Amniotic stem cell (primary cell): ENCODE results near the gene PCSK6.

Experiments used
- DNase-seq: peaks from one replicate; lab custom pipeline; 2025; lab: John Stamatoyannopoulos, UW

Gene PCSK6

GRCh38 chr15:101522621-101523559 is 33.4 kb upstream of the PCSK6 start:
- DNase-seq, result no peak

GRCh38 chr15:101522091-101522490 is 32.6 kb upstream of the PCSK6 start:
- DNase-seq, result no peak

- DNase-seq, result no peak
Measured at GRCh38 chr15:101521591-101521990, 32.1 kb upstream of the PCSK6 start.

- DNase-seq, result no peak
Measured at GRCh38 chr15:101521069-101521468, 31.6 kb upstream of the PCSK6 start.

GRCh38 chr15:101520395-101520794 is 30.9 kb upstream of the PCSK6 start:
- DNase-seq, result no peak

- no peak for DNase-seq
Measured at GRCh38 chr15:101517504-101517903, 28.0 kb upstream of the PCSK6 start.

- DNase-seq, result no peak
Measured at GRCh38 chr15:101514318-101514717, 24.8 kb upstream of the PCSK6 start.

GRCh38 chr15:101511717-101512116 is 22.2 kb upstream of the PCSK6 start:
- DNase-seq, result no peak

- no peak for DNase-seq
Measured at GRCh38 chr15:101510212-101511197, 21.0 kb upstream of the PCSK6 start.

GRCh38 chr15:101509279-101509678 is 19.8 kb upstream of the PCSK6 start:
- DNase-seq, result no peak

- DNase-seq, result no peak
Measured at GRCh38 chr15:101506491-101506890, 17.0 kb upstream of the PCSK6 start.

GRCh38 chr15:101505610-101506337 is 16.3 kb upstream of the PCSK6 start:
- DNase-seq, result no peak

- no peak for DNase-seq
Measured at GRCh38 chr15:101504866-101505609, 15.5 kb upstream of the PCSK6 start.

- no peak for DNase-seq
Measured at GRCh38 chr15:101504373-101504772, 14.9 kb upstream of the PCSK6 start.

GRCh38 chr15:101503296-101503599 is 13.7 kb upstream of the PCSK6 start:
- no peak for DNase-seq

GRCh38 chr15:101502572-101503295 is 13.2 kb upstream of the PCSK6 start:
- DNase-seq, result no peak

GRCh38 chr15:101501703-101502373 is 12.3 kb upstream of the PCSK6 start:
- no peak for DNase-seq

- DNase-seq, result no peak
Measured at GRCh38 chr15:101500865-101501551, 11.5 kb upstream of the PCSK6 start.

GRCh38 chr15:101499863-101500713 is 10.6 kb upstream of the PCSK6 start:
- no peak for DNase-seq
